ENCODE results near the gene KLC4.

GRCh38 chr6:43076464-43077332 lies 17.3 kb downstream of the KLC4 start:
- TF ChIP-seq CTCF (conservative IDR thresholded peaks at IDR 0.05; ENCODE audit: low read length), result 0 out of 2 replicates have a peak, but pooled peaks have one; percentile 10
- TF ChIP-seq EZH2phosphoT487 (IDR thresholded peaks at IDR 0.05; ENCODE audit: borderline replicate concordance, low read depth, low read length), result no peak

Data from OCI-LY7 (cell line).